Eye (tissue), 1 donor: ENCODE results near the gene GLDC.
"Not testable (repeated sequence)": the region's sequence is repeated elsewhere in the genome, so short reads cannot be mapped to it uniquely, and the experiment has no call there.

Experiments
- DNase-seq: peaks from one replicate; pipeline ENCODE4 v3.0.0-alpha.2; 2015

GLDC gene

GRCh38 chr9:6645355-6646292, at the start of gene GLDC:
TSS of gene GLDC (minus strand) at chr9:6645729. CDS start at chr9:6645499, 230 bp downstream.
- DNase-seq, result peak; percentile 93

- DNase-seq, result no peak
Measured at GRCh38 chr9:6692881-6693361, 47.4 kb upstream of the GLDC start.

- DNase-seq, result no peak
Measured at GRCh38 chr9:6692433-6692832, 46.9 kb upstream of the GLDC start.

- DNase-seq, result not testable (repeated sequence)
Measured at GRCh38 chr9:6690675-6691070, 45.1 kb upstream of the GLDC start.

GRCh38 chr9:6689893-6690674, 44.6 kb upstream of the GLDC start:
- DNase-seq, result no peak

- no peak for DNase-seq
Measured at GRCh38 chr9:6687180-6687579, 41.7 kb upstream of the GLDC start.

GRCh38 chr9:6686396-6686795, 40.9 kb upstream of the GLDC start:
- no peak for DNase-seq

- DNase-seq, result no peak
Measured at GRCh38 chr9:6681957-6682501, 36.5 kb upstream of the GLDC start.

GRCh38 chr9:6681147-6681956, 35.8 kb upstream of the GLDC start:
- DNase-seq, result peak; percentile 99

GRCh38 chr9:6680797-6681146, 35.2 kb upstream of the GLDC start:
- DNase-seq, result no peak

- no peak for DNase-seq
Measured at GRCh38 chr9:6677803-6678202, 32.3 kb upstream of the GLDC start.

- DNase-seq, result no peak
Measured at GRCh38 chr9:6676254-6676921, 30.9 kb upstream of the GLDC start.

- DNase-seq, result no peak
Measured at GRCh38 chr9:6675268-6675667, 29.7 kb upstream of the GLDC start.

GRCh38 chr9:6673326-6674025, 27.9 kb upstream of the GLDC start:
- no peak for DNase-seq

- no peak for DNase-seq
Measured at GRCh38 chr9:6672118-6672517, 26.6 kb upstream of the GLDC start.

- DNase-seq, result no peak
Measured at GRCh38 chr9:6671416-6671815, 25.9 kb upstream of the GLDC start.

GRCh38 chr9:6669881-6670280, 24.4 kb upstream of the GLDC start:
- DNase-seq, result no peak

- DNase-seq, result peak; percentile 71
Measured at GRCh38 chr9:6667633-6668280, 22.2 kb upstream of the GLDC start.

GRCh38 chr9:6667080-6667479, 21.6 kb upstream of the GLDC start:
- no peak for DNase-seq

- DNase-seq, result no peak
Measured at GRCh38 chr9:6665628-6666027, 20.1 kb upstream of the GLDC start.

- DNase-seq, result no peak
Measured at GRCh38 chr9:6664204-6664680, 18.7 kb upstream of the GLDC start.
